Gastrocnemius medialis (tissue), 4 donors: ENCODE data around the gene DDI1.

Source experiments
- CTCF ChIP-seq, 5 experiments: fragments of 450-650 bp in 3 of 5; fragments of 200-600 bp in 2 of 5; sonication (generic) in 2 of 5; IDR thresholded peaks in 4 of 5; conservative IDR thresholded peaks in 1 of 5; 1 replicate in 4 of 5; 2 replicates in 1 of 5; pipeline ENCODE4 v1.5.1; 2016 to 2019; ENCODE audit warnings: antibody characterized with exemption in 5 of 5, mild to moderate bottlenecking in 3 of 5, moderate library complexity in 3 of 5
- POLR2A ChIP-seq, 2 donors: fragments of 450-650 bp; IDR thresholded peaks; one replicate each; pipeline ENCODE4 v1.6.1; 2017; ENCODE audit warnings: antibody characterized with exemption in 2 of 2, mild to moderate bottlenecking in 2 of 2, moderate library complexity in 2 of 2

GRCh38 chr11:104043678-104044239 is 7.3 kb downstream of the DDI1 start:
- TF ChIP-seq POLR2A (IDR thresholded peaks at IDR 0.05) (no peak), CTCF (IDR thresholded peaks at IDR 0.05 in 4 of 5, conservative IDR thresholded peaks at IDR 0.05 in 1 of 5) (no peak)
